ENCODE data around the gene S100A6. TPM values are rescaled to one million over a fixed set of nuclear protein-coding genes. Genes with fewer than 3 reads are reported as not detected.
"Not testable (repeated sequence)": the region's sequence is repeated elsewhere in the genome, so short reads cannot be mapped to it uniquely, and the experiment has no call there.

The S100A6 gene
- total RNA-seq, 1 donor from 2014 or later: 21.9 TPM

DNA sequence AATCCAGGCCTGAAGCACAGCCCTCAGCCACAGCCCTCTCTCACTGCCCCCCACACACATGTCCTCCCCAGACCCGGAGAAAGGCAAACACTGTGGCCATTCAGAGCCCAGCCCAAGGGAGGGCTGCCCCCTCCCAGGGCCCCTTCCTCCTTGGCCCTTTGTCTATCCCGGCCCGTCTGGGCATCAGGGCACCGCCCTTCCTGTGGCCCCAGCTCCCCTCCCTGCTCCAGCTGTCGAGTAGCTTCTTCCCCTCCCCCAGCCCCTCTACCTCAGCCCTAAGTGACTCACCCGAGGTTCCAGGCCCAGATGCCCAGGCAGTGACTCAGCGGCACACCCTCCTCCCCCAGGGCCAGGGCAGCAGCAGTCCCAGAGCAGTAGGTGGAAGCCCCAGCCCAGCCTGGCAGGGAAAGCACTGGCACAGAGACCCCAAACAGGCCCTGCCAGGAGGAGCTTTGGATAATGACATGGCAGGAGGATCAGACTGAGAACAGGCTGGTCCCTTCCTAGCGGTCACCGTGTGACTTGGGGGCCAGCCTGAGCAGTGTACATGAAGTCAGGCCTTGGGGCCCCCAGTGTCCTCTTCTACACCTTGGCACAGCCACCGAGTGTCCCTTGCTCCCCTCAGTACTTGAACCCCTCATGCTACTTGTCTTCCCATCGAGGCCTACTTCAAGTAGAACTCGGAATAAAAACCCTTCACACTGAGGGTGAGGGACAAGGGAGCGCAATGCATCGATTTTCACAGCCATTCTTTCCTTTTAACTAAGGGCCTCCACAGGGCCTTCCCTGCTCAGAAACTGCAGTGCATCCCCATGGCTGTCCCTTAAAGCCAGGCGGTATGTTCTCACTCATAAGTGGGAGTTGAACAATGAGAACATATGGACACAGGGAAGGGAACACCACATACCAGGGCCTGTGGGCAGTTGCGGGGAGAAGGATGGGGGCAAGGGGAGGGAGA lies 30.9 kb upstream of the S100A6 start:
- Mint-ChIP-seq H3K27ac (peak overlapping the region; percentile 99), H3K4me3 (peak overlapping the region; percentile 59), H3K36me3 (no peaks in the 10 kb centered on the region), H3K9me3 (no peaks in the 10 kb centered on the region), H3K27me3 (no peaks in the 10 kb centered on the region), H3K4me1 (ENCODE audit: unreplicated experiment) (peaks cover 43% of the 10 kb centered on the region)
- DNase-seq (ENCODE audit: extremely low spot score, unreplicated experiment): no peak
- TF ChIP-seq, protein P1, sequence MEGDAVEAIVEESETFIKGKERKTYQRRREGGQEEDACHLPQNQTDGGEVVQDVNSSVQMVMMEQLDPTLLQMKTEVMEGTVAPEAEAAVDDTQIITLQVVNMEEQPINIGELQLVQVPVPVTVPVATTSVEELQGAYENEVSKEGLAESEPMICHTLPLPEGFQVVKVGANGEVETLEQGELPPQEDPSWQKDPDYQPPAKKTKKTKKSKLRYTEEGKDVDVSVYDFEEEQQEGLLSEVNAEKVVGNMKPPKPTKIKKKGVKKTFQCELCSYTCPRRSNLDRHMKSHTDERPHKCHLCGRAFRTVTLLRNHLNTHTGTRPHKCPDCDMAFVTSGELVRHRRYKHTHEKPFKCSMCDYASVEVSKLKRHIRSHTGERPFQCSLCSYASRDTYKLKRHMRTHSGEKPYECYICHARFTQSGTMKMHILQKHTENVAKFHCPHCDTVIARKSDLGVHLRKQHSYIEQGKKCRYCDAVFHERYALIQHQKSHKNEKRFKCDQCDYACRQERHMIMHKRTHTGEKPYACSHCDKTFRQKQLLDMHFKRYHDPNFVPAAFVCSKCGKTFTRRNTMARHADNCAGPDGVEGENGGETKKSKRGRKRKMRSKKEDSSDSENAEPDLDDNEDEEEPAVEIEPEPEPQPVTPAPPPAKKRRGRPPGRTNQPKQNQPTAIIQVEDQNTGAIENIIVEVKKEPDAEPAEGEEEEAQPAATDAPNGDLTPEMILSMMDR (conservative IDR thresholded peaks at IDR 0.05): no peak

DNA sequence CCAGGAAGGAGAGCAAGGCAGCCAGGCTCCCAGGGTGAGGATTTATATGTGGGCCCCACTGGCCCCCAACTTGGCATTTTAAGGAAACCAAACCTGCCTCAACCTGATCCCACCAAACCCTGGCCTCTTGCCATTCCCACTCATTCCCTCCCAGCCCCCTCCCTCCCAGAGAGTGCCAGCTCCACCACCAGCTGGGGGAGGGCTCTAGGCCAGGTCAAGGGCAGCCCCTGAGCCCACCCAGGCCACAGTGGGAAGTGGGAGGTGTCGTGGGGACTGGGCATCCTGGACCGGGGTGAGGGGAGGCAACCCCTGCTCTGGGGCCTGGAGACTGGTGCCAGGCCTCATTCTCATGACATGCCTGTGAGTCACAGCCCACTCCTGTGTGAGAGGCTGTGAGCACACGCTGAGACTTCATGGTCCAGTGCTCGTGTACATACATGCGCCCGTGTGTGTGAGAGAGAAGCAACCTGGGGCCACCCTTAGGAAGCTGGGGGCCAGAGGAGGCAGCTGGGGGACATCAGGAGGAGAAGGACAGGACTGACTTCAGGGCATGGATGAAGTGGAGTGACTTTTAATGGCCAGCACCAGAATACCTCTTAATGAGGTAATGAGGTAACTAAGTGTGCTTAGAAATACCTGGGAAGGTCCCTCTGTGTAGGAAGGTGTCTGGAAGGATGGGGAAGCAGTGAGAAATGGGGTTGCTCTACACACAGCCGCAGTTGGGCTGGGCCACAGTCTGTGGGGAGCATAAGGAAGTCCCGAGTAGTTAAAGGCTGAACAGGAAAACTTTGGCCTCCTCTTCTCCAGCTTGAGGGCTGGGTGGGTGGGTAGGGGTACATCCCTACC lies 30.0 kb upstream of the S100A6 start, which contains the start of gene S100A2:
TSS of gene S100A2 (minus strand) at position 316 of the 846 bp plus-strand sequence. CDS start 1,967 bp downstream, outside the sequence.
- no peaks in the 10 kb centered on the region for H3K9me3 Mint-ChIP-seq
- H3K27ac Mint-ChIP-seq: peak within 1 kb of the TSS; percentile 99
- H3K27me3 Mint-ChIP-seq: no peaks in the 10 kb centered on the region
- TF ChIP-seq, protein P1 (conservative IDR thresholded peaks at IDR 0.05): no peak
- DNase-seq (ENCODE audit: extremely low spot score, unreplicated experiment): no peak
- peak within 1 kb of the TSS; percentile 70 for H3K4me3 Mint-ChIP-seq
- H3K36me3 Mint-ChIP-seq: no peaks in the 10 kb centered on the region
- peaks cover 40% of the 10 kb centered on the region for H3K4me1 Mint-ChIP-seq (ENCODE audit: unreplicated experiment)

DNA sequence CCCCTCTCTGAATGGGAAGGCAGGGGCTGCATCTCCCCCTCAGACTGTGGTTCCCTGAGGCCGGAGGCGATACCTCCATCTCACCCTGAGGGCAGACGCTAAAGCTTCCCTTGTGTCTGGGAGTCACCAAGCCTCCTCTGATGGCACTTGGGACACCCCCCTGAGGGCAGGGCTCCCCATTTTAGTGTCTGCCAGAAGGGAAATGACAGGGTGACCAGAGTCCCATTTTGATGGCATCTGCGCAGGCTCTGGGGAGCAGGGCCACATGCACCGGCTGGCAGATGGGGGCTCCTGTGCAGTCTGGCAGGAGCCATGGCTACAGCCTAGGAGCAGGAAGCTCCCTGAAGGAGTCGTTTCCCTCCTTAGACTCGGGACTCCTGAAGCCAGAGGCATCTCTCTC lies 28.2 kb upstream of the S100A6 start:
- H3K4me1 Mint-ChIP-seq (ENCODE audit: unreplicated experiment): peaks cover 28% of the 10 kb centered on the region
- H3K9me3 Mint-ChIP-seq: no peaks in the 10 kb centered on the region
- no peaks in the 10 kb centered on the region for H3K36me3 Mint-ChIP-seq
- H3K27me3 Mint-ChIP-seq: no peaks in the 10 kb centered on the region
- no peak for DNase-seq (ENCODE audit: extremely low spot score, unreplicated experiment)
- TF ChIP-seq, protein P1 (conservative IDR thresholded peaks at IDR 0.05): no peak
- no peak overlapping the region for H3K27ac Mint-ChIP-seq
- no peak overlapping the region for H3K4me3 Mint-ChIP-seq

DNA sequence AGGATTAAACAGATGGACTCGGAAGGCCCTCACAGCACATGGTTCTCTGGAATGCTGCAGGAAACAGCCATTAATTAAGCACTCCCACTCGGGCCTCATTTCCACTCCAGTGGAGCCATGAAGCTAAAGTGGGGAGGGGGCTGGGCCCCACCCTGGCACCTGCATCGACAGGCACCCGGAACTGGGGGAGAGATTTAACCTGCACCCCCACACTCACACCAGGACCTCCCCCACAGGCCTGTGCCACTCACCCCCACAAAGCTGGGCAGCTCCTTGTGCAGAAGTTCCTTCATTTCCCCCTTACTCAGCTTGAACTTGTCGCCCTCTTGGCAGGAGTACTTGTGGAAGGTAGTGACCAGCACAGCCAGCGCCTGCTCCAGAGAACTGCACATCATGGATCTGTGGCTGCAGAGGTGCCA lies 27.7 kb upstream of the S100A6 start:
- no peaks in the 10 kb centered on the region for H3K36me3 Mint-ChIP-seq
- H3K4me1 Mint-ChIP-seq (ENCODE audit: unreplicated experiment): peaks cover 23% of the 10 kb centered on the region
- DNase-seq (ENCODE audit: extremely low spot score, unreplicated experiment): no peak
- no peaks in the 10 kb centered on the region for H3K9me3 Mint-ChIP-seq
- TF ChIP-seq, protein P1 (conservative IDR thresholded peaks at IDR 0.05): no peak
- H3K27me3 Mint-ChIP-seq: no peaks in the 10 kb centered on the region
- no peak overlapping the region for H3K4me3 Mint-ChIP-seq
- H3K27ac Mint-ChIP-seq: no peak overlapping the region

DNA sequence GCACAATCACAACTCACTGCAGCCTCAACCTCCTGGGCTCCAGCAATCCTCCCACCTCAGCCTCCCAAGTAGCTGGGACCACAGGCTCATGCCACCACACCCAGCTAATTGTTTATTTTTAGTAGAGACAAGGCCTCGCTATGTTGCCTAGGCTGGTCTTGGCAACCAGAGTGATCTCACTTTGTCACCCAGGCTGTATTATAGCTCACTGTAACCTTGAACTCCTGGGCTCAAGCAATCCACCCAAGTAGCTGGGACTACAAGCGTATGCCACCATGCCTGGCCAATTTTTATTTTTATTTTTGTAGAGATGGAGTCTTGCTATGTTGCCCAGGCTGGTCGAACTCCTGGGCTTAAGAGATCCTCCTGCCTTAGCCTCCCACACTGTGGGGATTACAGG lies 26.2 kb upstream of the S100A6 start:
- not testable (repeated sequence) for H3K27ac Mint-ChIP-seq; DNase-seq (ENCODE audit: extremely low spot score, unreplicated experiment); H3K27me3 Mint-ChIP-seq; H3K9me3 Mint-ChIP-seq; H3K36me3 Mint-ChIP-seq; H3K4me3 Mint-ChIP-seq
- peaks cover 12% of the 10 kb centered on the region for H3K4me1 Mint-ChIP-seq (ENCODE audit: unreplicated experiment)
